MCF 10A (cell line): ENCODE measurements around the gene SORL1. TPM values are rescaled to one million over a fixed set of nuclear protein-coding genes. Genes with fewer than 3 reads are reported as not detected.

Source experiments
- BruUV-seq: library from RNA; stranded (reverse); fragments of 400-500 nt; replicated peaks from 2 replicates; lab custom pipeline; 2021; lab: Mats Ljungman, UMichigan
- CTCF ChIA-PET: fragments of 300-600 bp; sonication (Branson Sonifier 250); formaldehyde crosslinking; extraction: SDS; loops from one replicate; lab custom pipeline; 2021; ENCODE audit warnings: antibody characterized with exemption, inconsistent platforms; lab: Yijun Ruan, JAX
- POLR2A ChIA-PET: fragments of 300-600, 350-650 bp; sonication (Branson Sonifier 250); formaldehyde crosslinking; extraction: SDS; loops from one replicate; lab custom pipeline; 2020; ENCODE audit warnings: antibody characterized with exemption, inconsistent platforms; lab: Yijun Ruan, JAX
- DNase-seq: peaks from one replicate; pipeline ENCODE4 v3.0.0-alpha.2; 2018; ENCODE audit not compliant: unreplicated experiment
- H3K27ac Mint-ChIP-seq: one replicate; pipeline ENCODE4 v1.8.0; 2022; ENCODE audit warnings: mild to moderate bottlenecking, low read depth, mixed read lengths; ENCODE audit not compliant: unreplicated experiment
- H3K27me3 Mint-ChIP-seq: one replicate; pipeline ENCODE4 v1.8.0; 2022; ENCODE audit warnings: mixed read lengths; ENCODE audit not compliant: insufficient read depth, unreplicated experiment
- H3K36me3 Mint-ChIP-seq: one replicate; pipeline ENCODE4 v1.8.0; 2022; ENCODE audit warnings: mild to moderate bottlenecking, moderate library complexity, mixed read lengths; ENCODE audit not compliant: insufficient read depth, unreplicated experiment
- H3K4me1 Mint-ChIP-seq: one replicate; pipeline ENCODE4 v1.8.0; 2022; ENCODE audit warnings: mixed read lengths; ENCODE audit not compliant: insufficient read depth, unreplicated experiment
- H3K4me3 Mint-ChIP-seq: one replicate; pipeline ENCODE4 v1.8.0; 2022; ENCODE audit warnings: mild to moderate bottlenecking, moderate library complexity, mixed read lengths; ENCODE audit not compliant: unreplicated experiment
- H3K9me3 Mint-ChIP-seq: one replicate; pipeline ENCODE4 v1.8.0; 2022; ENCODE audit warnings: mixed read lengths; ENCODE audit not compliant: unreplicated experiment
- intact Hi-C: fragments of 100-400 bp; cut with micrococcal nuclease; formaldehyde crosslinking; loops from 2 replicates; pipeline ENCODE4 v1.14.1; 2022
- total RNA-seq: library from RNA; stranded (reverse); gene quantifications from 2 replicates; pipeline ENCODE4 v1.2.3, GENCODE V29; 2022
- TF ChIP-seq, protein P1 (sequence below): fragments of 200-600 bp; IDR thresholded peaks from one replicate; pipeline ENCODE4 v1.8.0; 2022; ENCODE audit warnings: antibody characterized with exemption, mild to moderate bottlenecking; ENCODE audit not compliant: unreplicated experiment

The SORL1 gene
- total RNA-seq, 1 experiment from 2014 or later = 5.9 TPM

DNA sequence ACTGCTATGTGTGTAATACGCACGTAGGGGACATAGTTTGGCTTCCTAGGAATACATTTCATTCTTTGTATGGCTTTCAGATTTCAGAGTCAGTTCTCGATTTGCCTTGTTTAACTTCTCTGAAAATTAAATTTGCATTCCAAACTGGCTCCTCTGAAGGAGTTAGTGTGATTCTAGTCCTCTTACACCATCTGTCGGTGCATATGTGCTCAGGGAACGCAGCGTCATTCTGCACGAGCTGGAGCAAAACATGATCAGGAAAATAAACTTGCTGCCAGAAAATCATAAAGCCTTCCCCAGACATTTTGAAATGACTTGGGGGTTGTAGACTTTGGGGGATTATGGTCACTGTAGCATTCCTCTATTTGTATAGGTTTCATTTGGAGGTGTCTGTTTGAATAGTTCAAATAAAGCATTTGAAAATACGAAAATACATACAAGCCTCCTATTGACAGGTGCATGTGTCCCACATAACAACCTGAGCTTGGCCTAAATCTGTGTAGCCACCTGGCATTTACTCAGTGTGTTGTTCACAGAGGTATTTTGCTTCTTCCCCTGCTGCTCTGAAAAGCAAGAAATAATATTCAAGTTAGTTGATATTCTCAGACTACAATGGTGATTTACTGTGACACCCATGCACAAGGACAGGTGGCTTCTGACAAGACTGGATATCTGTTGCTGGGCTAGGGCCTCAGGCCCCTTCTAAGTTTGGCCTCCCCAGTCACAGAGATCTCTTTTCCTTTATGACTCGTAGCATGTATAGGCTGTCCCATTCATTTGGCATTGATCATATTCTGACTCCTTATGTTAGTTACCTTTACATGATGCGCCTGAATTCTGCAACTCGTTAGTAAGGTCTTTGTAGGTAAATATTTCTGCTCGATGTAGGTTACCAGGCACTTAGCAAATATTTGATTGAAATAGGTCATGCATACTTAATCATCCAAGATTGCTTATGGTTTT is 82.3 kb downstream of the SORL1 start:
- no peak overlapping the region for H3K27ac Mint-ChIP-seq
- no TSS peak for BruUV-seq
- H3K9me3 Mint-ChIP-seq = peaks cover 13% of the 10 kb centered on the region
- ChIA-PET CTCF (no interaction called here), POLR2A (no interaction called here)
- no peaks in the 10 kb centered on the region for H3K27me3 Mint-ChIP-seq
- H3K4me1 Mint-ChIP-seq = no peaks in the 10 kb centered on the region
- no peak for DNase-seq
- no peaks in the 10 kb centered on the region for H3K36me3 Mint-ChIP-seq
- no peak overlapping the region for H3K4me3 Mint-ChIP-seq
- TF ChIP-seq, protein P1, sequence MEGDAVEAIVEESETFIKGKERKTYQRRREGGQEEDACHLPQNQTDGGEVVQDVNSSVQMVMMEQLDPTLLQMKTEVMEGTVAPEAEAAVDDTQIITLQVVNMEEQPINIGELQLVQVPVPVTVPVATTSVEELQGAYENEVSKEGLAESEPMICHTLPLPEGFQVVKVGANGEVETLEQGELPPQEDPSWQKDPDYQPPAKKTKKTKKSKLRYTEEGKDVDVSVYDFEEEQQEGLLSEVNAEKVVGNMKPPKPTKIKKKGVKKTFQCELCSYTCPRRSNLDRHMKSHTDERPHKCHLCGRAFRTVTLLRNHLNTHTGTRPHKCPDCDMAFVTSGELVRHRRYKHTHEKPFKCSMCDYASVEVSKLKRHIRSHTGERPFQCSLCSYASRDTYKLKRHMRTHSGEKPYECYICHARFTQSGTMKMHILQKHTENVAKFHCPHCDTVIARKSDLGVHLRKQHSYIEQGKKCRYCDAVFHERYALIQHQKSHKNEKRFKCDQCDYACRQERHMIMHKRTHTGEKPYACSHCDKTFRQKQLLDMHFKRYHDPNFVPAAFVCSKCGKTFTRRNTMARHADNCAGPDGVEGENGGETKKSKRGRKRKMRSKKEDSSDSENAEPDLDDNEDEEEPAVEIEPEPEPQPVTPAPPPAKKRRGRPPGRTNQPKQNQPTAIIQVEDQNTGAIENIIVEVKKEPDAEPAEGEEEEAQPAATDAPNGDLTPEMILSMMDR = no peak
- intact Hi-C loops = no loop called here

DNA sequence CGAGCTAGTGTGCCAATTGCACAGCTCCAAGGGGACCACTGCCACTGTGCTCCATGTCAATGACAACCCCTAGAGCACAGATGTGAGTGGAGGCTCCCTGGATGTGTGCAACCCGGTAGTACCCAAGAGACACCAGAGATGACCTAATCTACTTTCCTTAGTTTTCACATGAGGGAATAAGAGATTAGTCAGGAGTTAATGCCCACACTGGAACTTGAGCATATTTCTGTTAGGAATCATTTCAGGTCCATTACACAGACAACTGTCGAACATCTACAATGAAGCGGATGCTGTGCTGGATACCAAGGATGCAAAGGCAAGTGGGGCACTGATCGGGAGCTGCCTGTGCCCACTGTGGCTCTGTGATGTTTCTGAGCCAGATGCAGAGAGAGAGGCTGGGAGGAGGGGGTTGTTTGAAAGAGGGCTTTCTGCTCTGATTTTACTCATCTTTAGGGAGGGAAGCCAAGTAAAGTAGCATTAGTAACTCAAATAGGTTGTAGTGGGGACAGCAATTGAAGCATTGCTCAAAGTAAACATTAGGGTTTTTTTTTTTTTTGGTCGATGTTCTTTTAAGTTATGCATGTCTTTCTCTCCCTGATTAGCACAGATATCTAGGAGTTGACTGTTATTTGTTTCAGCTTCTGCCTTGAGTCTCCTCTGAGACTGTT is 83.1 kb downstream of the SORL1 start:
- H3K9me3 Mint-ChIP-seq = peaks cover 7% of the 10 kb centered on the region
- BruUV-seq = no TSS peak

GRCh38 chr11:121536126-121536525 is 84.0 kb downstream of the SORL1 start:
- no TSS peak for BruUV-seq
- CTCF ChIA-PET = no interaction called here
- H3K4me1 Mint-ChIP-seq = no peaks in the 10 kb centered on the region
- intact Hi-C loops = no loop called here
- H3K27me3 Mint-ChIP-seq = no peaks in the 10 kb centered on the region
- DNase-seq = no peak
- no peaks in the 10 kb centered on the region for H3K9me3 Mint-ChIP-seq
- no peaks in the 10 kb centered on the region for H3K36me3 Mint-ChIP-seq
- H3K27ac Mint-ChIP-seq = no peak overlapping the region
- TF ChIP-seq, protein P1 = no peak
- no peak overlapping the region for H3K4me3 Mint-ChIP-seq
- POLR2A ChIA-PET = interaction anchor here (0.6 kb wide), 1 partner anchor 41 kb away, joined by 3 read pairs; no protein-coding TSS in a partner anchor

More for the DNA sequence above, 83.1 kb downstream of the SORL1 start:
- Mint-ChIP-seq H3K36me3 (no peaks in the 10 kb centered on the region), H3K4me3 (no peak overlapping the region), H3K27me3 (no peaks in the 10 kb centered on the region), H3K4me1 (no peaks in the 10 kb centered on the region), H3K27ac (no peak overlapping the region)
- CTCF ChIA-PET = interaction anchor here (0.6 kb wide), 1 partner anchor 294 kb away, joined by 3 read pairs; no protein-coding TSS in a partner anchor
- intact Hi-C loops = no loop called here
- TF ChIP-seq, protein P1 = no peak
- no peak for DNase-seq
- POLR2A ChIA-PET = interaction anchor here (0.6 kb wide), 1 partner anchor 41 kb away, joined by 3 read pairs; no protein-coding TSS in a partner anchor

GRCh38 chr11:121538054-121538453 is 85.9 kb downstream of the SORL1 start:
- no peak overlapping the region for H3K4me3 Mint-ChIP-seq
- H3K36me3 Mint-ChIP-seq = no peaks in the 10 kb centered on the region
- BruUV-seq = no TSS peak
- CTCF ChIA-PET = no interaction called here
- H3K4me1 Mint-ChIP-seq = no peaks in the 10 kb centered on the region
- TF ChIP-seq, protein P1 = no peak
- no peak for DNase-seq
- no peak overlapping the region for H3K27ac Mint-ChIP-seq
- no peaks in the 10 kb centered on the region for H3K9me3 Mint-ChIP-seq
- no peaks in the 10 kb centered on the region for H3K27me3 Mint-ChIP-seq
- intact Hi-C loops = no loop called here
- POLR2A ChIA-PET = interaction anchor here (0.5 kb wide), 1 partner anchor 28 kb away, joined by 3 read pairs; no protein-coding TSS in a partner anchor
